NCI-H146 treated with DMSO at 0.1 percent for 48 hours (cell line): ENCODE measurements around the gene MEI1.
A peak's percentile ranks its signal among the peaks of the same experiment; 100 is the strongest.

Experiments
- DNase-seq: peaks from one replicate; lab custom pipeline; 2025; ENCODE audit not compliant: unreplicated experiment; lab: John Stamatoyannopoulos, UW

Gene MEI1

GRCh38 chr22:41781507-41781906, 82.2 kb downstream of the MEI1 start:
- no peak for DNase-seq

DNA sequence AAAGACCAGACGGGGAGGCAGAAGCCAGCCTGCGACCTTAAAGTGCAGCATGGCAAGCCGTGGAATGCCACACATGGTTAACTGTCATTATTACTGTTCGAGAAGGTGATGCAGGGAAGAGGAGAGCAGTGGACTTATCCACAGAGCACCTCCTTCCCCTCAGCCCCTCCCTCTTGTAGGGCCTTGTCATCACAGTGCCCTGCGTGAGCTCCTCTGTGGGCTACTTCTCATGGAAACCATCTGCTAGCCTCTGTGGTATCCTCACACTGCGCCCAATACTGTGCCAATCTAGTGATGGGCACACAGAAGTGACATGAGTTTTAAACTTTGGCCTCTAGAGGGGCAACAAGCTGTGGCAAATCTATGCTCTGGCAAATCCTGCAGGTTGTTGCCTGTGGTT, 83.0 kb downstream of the MEI1 start:
- no peak for DNase-seq

GRCh38 chr22:41782751-41783150, 83.4 kb downstream of the MEI1 start:
- no peak for DNase-seq

DNA sequence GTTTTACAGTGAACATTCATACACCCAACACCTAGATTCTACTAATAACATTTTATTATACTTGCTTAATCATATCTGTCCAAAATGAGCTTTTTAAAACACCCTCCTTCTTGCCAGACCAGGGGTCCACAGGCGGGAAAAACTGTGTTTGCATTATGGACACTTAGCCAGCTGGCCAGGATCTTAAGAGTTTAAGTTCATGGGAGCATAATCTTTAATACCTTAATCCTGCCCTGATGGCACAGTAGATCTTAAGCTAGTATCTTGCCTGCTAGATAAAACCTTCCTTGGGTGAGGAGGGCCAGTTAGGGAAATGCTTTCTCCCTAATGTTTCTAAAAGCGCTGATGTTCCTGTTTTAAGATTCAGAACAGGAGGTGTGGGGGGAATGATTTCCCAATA, 88.0 kb downstream of the MEI1 start:
- no peak for DNase-seq

DNA sequence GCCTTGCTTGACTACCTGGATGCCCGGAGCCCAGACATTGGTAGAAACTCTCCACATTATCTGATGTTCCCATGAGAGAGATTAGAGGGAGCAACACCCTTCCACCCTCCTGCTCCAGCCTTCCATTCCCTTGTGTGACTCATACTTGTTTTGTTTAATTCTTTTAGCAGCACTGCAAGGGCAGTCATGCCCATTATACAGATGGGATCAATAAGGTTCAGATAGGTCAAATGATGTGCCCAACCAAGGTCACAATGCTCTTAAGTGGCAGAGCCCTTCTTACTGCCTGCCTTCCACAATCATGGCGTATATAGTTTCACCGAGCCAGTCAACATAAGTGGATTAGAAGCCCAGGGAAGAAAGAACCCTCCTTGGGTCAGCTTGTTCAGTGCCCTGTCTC, 94.6 kb downstream of the MEI1 start:
- DNase-seq = no peak

DNA sequence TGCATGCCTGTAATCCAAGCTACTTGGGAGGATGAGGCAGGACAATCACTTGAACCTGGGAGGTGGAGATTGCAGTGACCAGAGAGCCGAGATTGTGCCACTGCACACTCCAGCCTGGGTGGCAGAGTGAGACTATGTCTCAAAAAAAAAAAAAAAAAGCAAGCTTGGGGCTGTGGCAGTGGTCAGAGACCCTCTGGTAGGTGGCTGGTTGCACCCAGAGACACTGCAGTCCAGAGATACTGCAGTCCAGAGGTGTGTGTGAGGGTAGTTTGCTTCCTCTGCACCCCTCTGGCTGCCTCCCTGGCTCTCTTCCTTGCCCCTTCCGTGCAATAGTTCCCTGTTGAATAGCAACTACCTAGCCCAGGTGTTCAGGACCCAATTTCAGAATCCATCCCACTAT, 99.4 kb downstream of the MEI1 start:
- DNase-seq = no peak

DNA sequence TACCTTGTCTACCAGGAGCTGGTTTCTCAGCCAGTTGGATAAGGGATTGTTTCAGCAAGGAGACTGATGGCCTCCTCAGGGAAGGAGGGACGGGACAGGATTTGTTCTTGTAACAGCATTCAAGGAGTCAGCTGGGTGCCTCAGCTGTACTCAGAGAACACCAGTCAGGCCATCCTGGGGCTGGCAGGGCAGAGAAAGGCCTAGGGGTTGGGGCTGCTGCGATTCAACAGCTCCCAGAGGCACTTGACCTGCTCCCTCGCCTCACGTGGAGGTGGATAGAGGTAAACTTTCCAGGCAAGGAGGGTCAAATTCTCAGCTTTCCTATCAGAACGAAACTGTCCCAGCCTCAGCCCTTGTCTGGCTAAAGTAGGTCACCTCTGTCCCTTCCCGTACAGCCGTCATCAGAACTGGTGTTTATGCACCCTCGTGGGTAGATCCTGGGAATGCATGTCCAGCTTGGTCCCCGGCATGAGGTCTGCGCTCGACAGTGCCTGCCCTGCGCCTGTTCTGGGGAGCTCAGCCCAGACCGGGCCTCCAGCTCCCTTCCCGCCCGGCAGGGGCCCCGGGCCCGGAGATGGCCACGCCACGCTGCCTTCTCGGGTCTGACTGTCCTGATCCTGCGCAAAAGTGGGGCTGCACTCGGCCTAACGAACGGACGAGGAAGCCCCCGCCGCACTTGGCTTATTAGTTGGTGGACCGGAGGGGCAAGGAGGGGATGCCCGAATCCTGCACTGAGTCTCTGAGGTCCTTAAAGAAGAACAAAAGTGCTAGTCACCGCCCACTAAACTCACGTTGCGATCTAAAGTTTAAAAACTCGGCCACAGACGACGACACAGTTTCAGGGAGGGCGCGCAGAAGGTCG, 100.4 kb downstream of the MEI1 start:
- peak; percentile 3 for DNase-seq

GRCh38 chr22:41800348-41801146, 101.2 kb downstream of the MEI1 start, which contains the start of gene CCDC134:
CCDC134 (plus strand) TSS chr22:41800679; CDS start chr22:41808891, 8,212 bp downstream.
- DNase-seq = peak; percentile 83

DNA sequence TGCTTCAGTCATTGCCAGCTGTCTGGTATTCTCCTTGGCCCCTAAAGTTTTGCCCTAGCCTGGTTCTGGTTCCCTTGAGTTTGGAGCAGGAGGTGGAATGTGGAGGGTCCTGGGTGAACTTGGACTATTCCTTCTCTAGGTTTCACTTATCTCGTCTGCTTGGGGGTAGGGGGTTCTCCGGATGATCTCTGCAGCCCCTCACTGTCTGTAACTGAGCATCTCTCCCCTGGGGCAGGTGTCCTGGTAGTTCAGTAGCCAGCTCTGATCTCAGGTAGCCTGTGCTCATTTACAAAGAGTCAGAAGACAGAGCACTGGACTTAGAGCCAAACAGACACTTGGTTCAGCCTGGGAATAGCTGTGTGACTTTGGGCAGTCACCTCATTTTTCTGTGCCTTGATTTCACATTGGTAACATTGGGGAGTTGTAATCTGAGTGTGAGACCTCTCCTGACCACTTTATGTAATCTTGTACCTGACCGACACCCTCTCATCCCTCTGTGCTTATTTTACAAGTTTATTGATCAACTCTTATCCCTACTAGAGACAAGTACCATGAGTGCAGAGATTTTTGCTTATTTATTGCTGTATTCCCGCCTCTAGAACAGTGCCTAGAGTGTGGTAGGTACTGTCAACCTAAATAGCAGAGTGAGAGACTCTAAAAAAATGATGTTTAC, 102.0 kb downstream of the MEI1 start:
- DNase-seq = no peak

- DNase-seq = no peak
Measured at GRCh38 chr22:41801886-41802285, 102.6 kb downstream of the MEI1 start.

DNA sequence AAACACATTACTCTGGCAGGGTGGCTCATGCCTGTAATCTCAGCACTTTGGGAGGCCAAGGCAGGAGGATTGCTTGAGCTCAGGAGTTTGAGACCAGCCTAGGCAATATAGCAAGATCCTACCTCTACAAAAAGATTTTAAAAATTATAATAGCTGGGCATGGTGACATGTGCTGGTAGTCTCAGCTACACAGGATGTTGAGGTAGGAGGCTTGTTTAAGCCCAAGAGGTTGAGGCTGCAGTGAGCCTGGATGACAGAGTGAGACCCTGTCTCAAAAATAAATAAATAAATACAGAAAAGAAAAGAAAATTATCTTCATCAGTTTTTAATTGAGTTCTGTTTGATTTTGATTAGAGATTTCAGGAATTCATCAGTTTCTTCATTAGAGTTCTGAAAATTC, 106.3 kb downstream of the MEI1 start:
- no peak for DNase-seq

DNA sequence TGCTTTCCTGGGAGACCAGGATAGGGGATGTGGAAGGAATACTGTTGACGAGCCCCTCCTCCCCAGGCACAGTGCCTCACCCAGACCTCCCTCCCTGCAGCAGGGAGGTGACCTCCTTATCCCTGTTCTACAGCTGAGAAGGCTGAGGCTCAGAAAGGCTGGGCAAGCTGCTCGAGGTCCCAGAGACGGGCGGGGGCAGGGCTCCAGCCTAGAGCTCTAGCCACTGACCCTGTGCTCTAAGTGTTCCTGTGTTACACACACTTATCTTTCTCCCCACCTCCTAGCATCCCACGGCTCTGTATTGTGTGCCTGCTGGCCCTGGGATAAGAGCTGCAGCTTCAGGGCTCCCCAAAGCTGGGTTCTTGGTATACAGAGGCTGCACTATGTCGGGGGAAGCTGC, 109.1 kb downstream of the MEI1 start:
- DNase-seq = no peak

DNA sequence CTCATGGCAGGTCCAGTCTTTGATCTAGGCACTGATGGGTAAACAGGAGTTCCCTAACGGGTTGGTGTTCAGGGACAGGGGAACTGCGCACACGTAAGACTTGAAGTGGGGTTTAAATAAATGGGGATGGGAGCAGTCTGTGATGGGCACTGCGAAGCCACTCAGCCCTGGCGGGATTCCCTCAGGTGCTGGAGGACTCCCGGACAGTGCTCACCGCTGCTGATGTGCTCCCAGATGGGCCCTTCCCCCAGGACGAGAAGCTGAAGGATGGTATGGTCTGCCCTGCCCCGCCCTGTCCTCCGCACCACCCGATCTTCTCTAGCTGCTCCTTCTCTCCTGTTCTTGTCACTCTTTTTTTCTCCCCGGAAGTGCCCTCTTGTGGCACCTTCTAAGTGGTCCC, 110.7 kb downstream of the MEI1 start:
- no peak for DNase-seq

- DNase-seq = no peak
Measured at GRCh38 chr22:41812805-41813545, 113.7 kb downstream of the MEI1 start.

GRCh38 chr22:41813726-41814410, 114.6 kb downstream of the MEI1 start:
- no peak for DNase-seq

DNA sequence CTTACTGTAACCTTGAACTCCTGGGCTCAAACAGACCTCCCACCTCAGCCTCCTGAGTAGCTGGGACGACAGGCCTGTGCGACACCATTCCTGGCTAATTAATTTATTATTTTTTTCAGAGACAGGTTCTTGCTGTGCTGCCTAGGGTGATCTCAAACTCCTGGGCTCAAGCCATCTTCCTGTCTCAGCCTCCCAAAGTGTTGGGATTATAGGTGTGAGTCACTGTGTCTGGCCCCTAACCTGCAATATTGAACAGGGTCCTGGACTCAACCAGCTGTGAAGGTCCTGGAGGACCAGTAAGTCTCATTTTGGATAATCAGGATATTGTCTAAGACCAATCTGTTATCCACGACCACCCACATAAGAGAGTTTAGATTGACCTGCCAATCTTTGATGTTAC, 116.4 kb downstream of the MEI1 start:
- no peak for DNase-seq

DNA sequence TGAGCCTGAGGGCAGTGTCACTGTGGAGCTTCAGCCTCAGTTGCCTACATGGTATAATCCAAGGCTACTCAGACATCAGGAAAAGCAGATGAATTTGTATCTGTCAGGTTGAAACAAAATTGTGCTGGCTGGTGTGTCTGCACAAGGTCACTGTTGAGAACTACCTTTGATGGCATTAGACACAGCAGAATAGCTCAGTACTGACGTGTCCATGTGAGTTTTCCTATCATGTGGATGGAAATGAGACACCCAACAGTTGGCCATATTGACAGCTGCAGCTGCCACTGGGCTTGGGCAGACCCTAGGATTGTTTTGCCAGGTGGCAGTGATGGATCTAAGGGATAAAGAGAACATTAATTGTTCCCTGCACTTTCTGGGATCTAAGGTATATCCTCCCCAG, 116.9 kb downstream of the MEI1 start:
- DNase-seq = no peak

DNA sequence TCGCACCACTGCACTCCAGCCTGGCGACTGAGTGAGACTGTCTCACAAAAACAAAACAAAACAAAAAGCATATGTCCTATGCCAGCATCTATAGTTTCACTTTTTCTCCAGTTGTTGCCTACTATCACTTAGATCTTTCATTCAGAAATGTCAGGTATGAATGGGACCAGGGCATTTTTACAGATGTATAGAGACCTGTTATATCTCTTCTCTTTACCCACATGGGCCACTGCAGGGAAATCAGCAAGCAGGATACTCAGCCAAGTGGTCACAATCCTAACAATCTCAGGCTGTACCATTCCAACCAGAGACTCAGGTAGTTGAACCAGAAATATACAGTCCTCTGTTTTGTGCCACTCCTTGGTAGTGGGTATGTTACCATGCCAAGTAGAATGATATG, 117.6 kb downstream of the MEI1 start:
- DNase-seq = no peak

- no peak for DNase-seq
Measured at GRCh38 chr22:41818011-41818410, 118.7 kb downstream of the MEI1 start.

DNA sequence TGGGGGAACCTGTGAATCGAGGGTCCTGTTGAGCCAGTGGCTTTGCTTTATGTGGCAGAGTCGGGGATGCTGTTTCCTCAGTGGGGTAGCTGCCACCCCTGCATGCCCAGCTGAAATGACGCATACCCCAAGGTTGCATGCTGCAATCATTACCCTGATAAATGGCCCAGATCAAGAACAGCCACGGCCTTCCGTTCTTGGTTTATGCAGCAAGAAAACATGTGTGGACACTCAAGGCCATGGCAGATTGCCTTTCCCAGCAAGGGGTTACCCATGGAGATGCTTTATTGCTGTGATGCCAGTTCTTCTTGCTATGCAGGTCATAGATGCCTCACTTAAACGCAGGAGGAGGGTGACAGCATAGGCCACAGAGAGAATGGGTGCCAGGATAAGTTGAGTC, 119.3 kb downstream of the MEI1 start:
- DNase-seq = no peak
